ENCODE measurements around the gene SULT1A2.
"Not testable (repeated sequence)": the region's sequence is repeated elsewhere in the genome, so short reads cannot be mapped to it uniquely, and the experiment has no call there.

The SULT1A2 gene

DNA sequence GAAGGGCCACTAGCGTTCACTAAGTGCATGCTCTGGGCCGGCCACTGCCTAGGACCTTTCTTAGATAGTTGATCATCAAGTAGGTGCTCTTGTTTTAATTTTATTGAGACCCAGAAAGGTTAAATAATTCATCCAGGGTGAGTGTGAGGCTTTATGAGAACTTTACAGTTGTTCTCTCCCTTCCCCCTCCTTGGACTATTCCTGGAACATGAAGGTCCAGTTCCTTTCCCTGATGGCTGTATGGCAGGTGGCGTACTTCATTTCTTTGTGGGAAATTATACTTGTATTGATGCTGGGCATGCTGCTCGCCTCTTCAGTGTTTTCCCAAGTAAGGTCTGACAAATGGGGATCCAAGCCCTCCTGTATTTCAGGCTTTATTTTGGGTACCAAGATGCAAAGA is 34.7 kb downstream of the SULT1A2 start:
- DNase-seq, result no peak

DNA sequence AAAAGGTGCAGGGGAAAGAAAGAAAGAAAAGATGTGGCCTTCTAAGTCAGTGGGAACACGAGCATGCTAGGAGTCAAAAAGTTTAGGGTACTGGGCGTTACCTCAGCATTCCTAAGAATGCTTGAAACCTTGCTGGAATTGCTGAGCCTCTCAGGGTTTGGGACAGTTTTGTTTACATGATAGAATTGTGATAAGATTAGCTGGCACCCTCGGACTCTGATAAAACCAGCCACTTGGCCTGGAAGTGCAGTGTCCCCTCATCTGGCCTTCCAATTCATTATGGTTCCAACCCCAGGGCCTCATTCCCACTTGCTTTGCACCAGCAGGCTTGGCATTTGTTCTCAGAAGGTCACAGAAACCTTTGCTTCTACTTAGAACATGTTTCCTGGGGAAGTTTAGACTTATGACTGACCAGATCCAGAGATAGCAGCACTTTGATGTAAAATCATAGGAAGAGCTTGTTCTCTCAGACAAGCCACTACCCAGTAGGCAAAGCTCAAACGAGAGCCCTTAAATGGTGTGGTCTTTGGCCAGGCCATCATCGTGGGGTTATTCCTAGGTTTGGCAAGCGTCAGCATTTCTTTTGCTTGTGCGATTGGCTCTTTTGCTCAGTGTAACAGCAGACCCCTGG is 35.2 kb downstream of the SULT1A2 start:
- DNase-seq, result no peak

DNA sequence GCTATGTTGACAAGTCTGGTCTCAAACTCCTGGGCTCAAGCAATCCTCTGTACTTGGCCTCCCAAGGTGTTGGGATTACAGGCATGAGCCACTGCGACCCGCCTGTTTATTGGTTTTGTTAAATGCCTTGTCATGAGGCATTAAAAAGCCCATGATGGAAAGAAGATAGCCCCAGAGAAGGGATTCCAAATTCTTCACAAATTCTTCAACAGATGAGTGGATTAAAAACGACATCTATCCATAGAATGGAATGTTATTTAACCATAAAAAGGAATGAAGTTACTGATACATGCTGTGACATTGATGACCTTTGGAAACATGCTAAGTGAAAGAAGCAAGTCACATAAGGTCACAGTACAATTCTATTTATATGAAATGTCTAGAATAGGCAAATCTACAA is 38.4 kb downstream of the SULT1A2 start:
- no peak for DNase-seq

GRCh38 chr16:28556914-28557320 is 39.9 kb downstream of the SULT1A2 start:
- no peak for DNase-seq

GRCh38 chr16:28555561-28555960 is 41.3 kb downstream of the SULT1A2 start:
- DNase-seq, result no peak

GRCh38 chr16:28554634-28555423 is 42.0 kb downstream of the SULT1A2 start:
- DNase-seq, result peak in 1 of 58 donors; percentile 15

DNA sequence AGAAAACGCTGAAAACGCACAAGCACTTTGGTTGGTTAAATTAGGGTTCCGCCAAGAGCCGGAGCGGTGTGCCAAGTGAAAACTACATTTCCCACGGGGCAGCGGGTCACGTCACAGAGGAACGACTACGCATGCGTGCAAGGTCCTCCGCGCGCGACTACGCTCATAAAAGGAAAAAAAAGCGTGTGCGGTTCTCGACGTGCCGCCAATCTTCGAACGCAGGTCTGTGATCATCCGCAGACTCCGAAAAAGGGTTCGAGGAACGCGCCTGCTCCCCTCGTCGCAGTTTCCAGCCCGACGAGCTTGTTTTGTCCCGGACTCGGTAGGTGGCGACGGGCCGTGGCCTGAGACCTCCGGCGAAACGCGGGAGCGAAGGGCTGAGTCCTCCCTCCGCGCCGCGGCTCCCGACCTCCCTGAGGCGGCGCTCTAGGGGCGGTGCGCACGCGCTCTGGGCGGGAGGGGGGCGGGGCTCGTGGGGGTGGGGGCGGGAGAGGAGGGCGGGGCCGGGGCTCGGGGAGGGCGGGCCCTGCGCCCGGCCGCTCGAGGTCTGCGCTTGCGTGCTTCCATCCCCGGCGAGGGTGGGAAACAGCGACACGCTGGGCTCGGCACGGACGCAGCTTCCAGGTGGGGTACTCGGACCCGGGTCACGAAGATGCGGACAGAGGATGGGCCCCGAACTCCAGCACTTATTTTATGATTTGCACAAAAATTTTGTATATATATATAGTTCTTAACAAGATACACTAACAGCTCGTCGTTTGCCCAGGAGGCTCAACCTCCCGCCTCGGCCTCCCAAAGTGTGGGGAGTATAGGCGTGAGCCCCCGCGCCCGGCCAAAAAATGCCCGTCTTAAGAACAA is 42.8 kb downstream of the SULT1A2 start, which contains the start of gene SGF29:
Gene SGF29 (plus strand): TSS at position 145 of the 858 bp plus-strand sequence. CDS start 27,150 bp downstream, outside the sequence.
- peak; percentile 13 to 97 (median 91) for DNase-seq

- DNase-seq, result no peak
Measured at GRCh38 chr16:28549301-28549899, 47.5 kb downstream of the SULT1A2 start.

- DNase-seq, result no peak
Measured at GRCh38 chr16:28548306-28548802, 48.5 kb downstream of the SULT1A2 start.

DNA sequence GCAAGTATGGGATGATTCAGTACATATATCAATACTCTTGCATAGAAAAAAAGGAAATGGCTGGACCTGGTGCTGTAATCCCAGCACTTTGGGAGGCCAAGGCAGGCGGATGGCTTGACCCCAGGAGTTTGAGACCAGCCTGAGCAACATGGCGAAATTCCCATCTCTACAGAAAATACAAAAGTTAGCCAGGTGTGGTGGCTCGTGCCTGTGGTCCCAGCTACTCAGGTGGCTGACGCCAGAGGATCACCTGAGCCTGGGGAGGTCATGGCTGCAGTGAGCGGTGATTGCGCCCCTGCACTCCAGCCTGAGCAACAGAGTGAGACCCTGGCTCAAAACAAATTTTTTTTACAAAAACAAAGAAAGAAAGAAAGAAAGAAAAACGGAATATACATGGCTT is 50.2 kb downstream of the SULT1A2 start:
- DNase-seq, result no peak

GRCh38 chr16:28545964-28546363 is 50.9 kb downstream of the SULT1A2 start:
- not testable (repeated sequence) for DNase-seq

DNA sequence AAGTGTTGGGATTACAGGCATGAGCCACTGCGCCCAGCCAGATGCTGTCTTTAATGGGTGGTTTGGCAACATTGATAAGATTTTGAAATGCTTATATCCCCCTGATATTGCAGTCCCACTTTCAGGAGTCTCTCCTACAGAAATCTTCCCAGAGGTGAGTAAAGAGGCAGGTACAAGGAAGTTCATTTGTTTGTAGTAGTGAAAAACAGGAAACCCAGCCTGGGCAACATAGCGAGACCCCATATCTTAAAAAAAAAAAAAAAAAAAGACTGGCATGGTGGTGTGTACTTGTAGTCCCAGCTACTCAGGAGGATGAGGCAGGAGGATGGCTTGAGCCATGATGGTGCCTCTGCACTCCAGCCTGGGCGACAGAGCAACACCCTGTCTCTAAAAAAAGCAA is 51.9 kb downstream of the SULT1A2 start:
- no peak for DNase-seq

DNA sequence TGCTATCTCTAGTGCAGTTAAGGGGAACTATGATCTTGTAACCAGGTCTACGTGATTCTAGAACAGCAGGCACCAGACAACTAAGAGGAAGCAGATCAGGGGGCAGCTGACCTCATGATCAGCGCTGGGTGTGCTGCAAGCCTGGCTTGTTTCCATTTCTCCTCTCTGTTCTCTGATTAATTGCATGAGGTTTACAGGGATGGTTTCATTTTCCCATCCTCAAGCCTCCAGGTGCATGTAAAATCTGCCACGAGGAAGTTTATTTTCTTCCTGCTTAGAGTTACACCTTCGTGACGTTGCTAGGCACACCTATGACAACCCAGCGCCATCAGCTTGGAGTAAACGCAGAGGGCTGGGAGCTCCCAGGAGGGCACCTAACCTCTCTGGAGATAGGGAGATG is 53.8 kb downstream of the SULT1A2 start:
- DNase-seq, result peak in 8 of 58 donors; percentile 1 to 11 (median 6)

DNA sequence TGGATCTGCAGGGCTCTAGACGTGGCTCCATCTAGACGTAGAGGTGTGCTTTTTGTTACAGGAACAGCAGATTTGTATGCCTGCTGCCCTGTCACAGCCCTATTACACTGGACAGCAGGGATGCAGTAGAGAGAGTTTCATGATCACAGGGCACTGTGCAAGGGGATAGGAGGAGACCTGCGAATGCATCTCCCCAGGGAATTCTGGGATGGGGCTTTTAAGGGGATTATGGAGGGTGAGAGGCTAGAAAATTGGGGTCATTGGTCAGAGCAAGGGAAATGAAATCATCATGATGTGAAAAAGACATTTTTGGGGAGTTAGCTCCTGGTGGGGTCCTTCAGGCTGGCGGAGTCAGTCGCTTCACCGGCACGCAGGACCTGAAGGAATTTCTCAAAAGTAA is 54.2 kb downstream of the SULT1A2 start:
- no peak for DNase-seq

Measured in anterior cingulate cortex (tissue), 58 donors.